K562 (cell line): Measurements from ENCODE around the gene TOMM5. TPM values are rescaled to one million over a fixed set of nuclear protein-coding genes. Genes with fewer than 3 reads are reported as not detected.

Source experiments
- BCL6 ChIP-seq: fragments of 250-450 bp; sonication (Bioruptor Pico); IDR thresholded peaks from 2 replicates; pipeline ENCODE4 v1.4.0; 2020
- CHCHD3 ChIP-seq: fragments of 250-450 bp; sonication (Bioruptor Pico); IDR thresholded peaks from 2 replicates; pipeline ENCODE4 v2.1.2; 2022; ENCODE audit warnings: mild to moderate bottlenecking
- FIP1L1 ChIP-seq: fragments of 200-400 bp; formaldehyde crosslinking; IDR thresholded peaks from 2 replicates; pipeline ENCODE4 v1.6.1; 2018; ENCODE audit warnings: mild to moderate bottlenecking, low read depth, low read length; ENCODE audit not compliant: poor library complexity, severe bottlenecking
- GTF2F1 ChIP-seq: IDR thresholded peaks from 2 replicates; pipeline ENCODE4 v1.6.1; 2011; ENCODE audit warnings: low read depth, low read length, improper control_type of control experiment
- IFI16 ChIP-seq: fragments of 250-450 bp; sonication (Bioruptor Pico); IDR thresholded peaks from 2 replicates; pipeline ENCODE4 v2.1.2; 2022; ENCODE audit warnings: mild to moderate bottlenecking, inconsistent platforms
- KAT7 ChIP-seq: sonication (generic); formaldehyde crosslinking; IDR thresholded peaks from 2 replicates; pipeline ENCODE4 v1.8.0; 2022; ENCODE audit warnings: missing genetic modification reagents, mild to moderate bottlenecking, borderline replicate concordance
- TFAP4 ChIP-seq: sonication (generic); formaldehyde crosslinking; IDR thresholded peaks from 2 replicates; pipeline ENCODE4 v1.8.0; 2022; ENCODE audit warnings: missing genetic modification reagents, mild to moderate bottlenecking, moderate library complexity, borderline replicate concordance
- ZNF175 ChIP-seq: fragments of 200-800 bp; sonication (Bioruptor generic); IDR thresholded peaks from 2 replicates; pipeline ENCODE4 v1.6.1; 2016; ENCODE audit warnings: low read depth, mild to moderate bottlenecking, missing genetic modification characterization, missing compliant biosample characterization
- ZNF551 ChIP-seq: fragments of 250-450 bp; sonication (Bioruptor Pico); IDR thresholded peaks from 2 replicates; pipeline ENCODE4 v1.5.0; 2021; ENCODE audit warnings: mild to moderate bottlenecking, moderate library complexity
- polyA plus RNA-seq, 8 experiments: library from polyadenylated mRNA; depleted of rRNA in 4 of 8; stranded (reverse) in 5 of 8; unstranded in 3 of 8; fragments of >200 nt; fragmentation: Nextera tagmentation in 2 of 8; fragmentation: Illumina TruSeq in 1 of 8; extraction: Ambion mirVana in 2 of 8; extraction: Trizol in 1 of 8; gene quantifications; 2 replicates each; pipeline versions ENCODE4 v1.2.1 to v1.2.3, GENCODE V29; 2011 to 2014; ENCODE audit warnings: inconsistent platforms in 1 of 8, missing spikeins in 1 of 8
- total RNA-seq, 7 experiments: library from RNA; depleted of rRNA in 6 of 7; stranded (reverse); fragments of >200 nt in 6 of 7; fragmentation: Illumina TruSeq in 2 of 7; extraction: Trizol in 2 of 7; gene quantifications; 2 replicates each; pipeline versions ENCODE4 v1.2.1 to v1.2.3, GENCODE V29; 2011 to 2021; ENCODE audit warnings: low replicate concordance in 1 of 7
- TF ChIP-seq, protein P1 (sequence below): fragments of 250-450 bp; sonication (Bioruptor Pico); IDR thresholded peaks from 2 replicates; pipeline ENCODE4 v1.8.0; 2021; ENCODE audit warnings: mild to moderate bottlenecking, moderate library complexity

TOMM5 gene
- total and polyA plus RNA-seq, 9 of the 15 experiments (the other 6 are each of a cell fraction or from before 2014, with no cell fraction given) = 262 to 1,742 (median 496) TPM

- TF ChIP-seq TFAP4 (CRISPR knock-in tag) (no peak), ZNF175 (CRISPR knock-in tag) (no peak), IFI16 (CRISPR knock-in tag) (no peak), ZNF551 (no peak), KAT7 (CRISPR knock-in tag) (no peak), CHCHD3 (CRISPR knock-in tag) (no peak), GTF2F1 (no peak), FIP1L1 (no peak), BCL6 (CRISPR knock-in tag) (no peak)
- TF ChIP-seq, protein P1, sequence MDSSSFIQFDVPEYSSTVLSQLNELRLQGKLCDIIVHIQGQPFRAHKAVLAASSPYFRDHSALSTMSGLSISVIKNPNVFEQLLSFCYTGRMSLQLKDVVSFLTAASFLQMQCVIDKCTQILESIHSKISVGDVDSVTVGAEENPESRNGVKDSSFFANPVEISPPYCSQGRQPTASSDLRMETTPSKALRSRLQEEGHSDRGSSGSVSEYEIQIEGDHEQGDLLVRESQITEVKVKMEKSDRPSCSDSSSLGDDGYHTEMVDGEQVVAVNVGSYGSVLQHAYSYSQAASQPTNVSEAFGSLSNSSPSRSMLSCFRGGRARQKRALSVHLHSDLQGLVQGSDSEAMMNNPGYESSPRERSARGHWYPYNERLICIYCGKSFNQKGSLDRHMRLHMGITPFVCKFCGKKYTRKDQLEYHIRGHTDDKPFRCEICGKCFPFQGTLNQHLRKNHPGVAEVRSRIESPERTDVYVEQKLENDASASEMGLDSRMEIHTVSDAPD (CRISPR knock-in tag) = no peak
Observed at GRCh38 chr9:37639841-37640240, 47.4 kb upstream of the TOMM5 start (continued).
